SK-N-SH (cell line): Measurements from ENCODE around the gene CASS4. TPM values are rescaled to one million over a fixed set of nuclear protein-coding genes. Genes with fewer than 3 reads are reported as not detected.

Experiments used
- CTCF ChIA-PET: fragments of 300-600, 350-600 bp; formaldehyde crosslinking; extraction: SDS; loops from one replicate; lab custom pipeline; 2021; lab: Yijun Ruan, JAX
- POLR2A ChIA-PET: fragments of 350-600 bp; sonication (Branson Sonifier 250); formaldehyde crosslinking; extraction: SDS; loops from one replicate; lab custom pipeline; 2020; ENCODE audit warnings: antibody characterized with exemption, inconsistent platforms; lab: Yijun Ruan, JAX
- DNase-seq: peaks from one replicate; pipeline ENCODE4 v3.0.0; 2012
- H2AFZ ChIP-seq: fragments of 200-600 bp; sonication (generic); 2 replicates; pipeline ENCODE4 v1.8.1; 2016; ENCODE audit warnings: antibody characterized with exemption, mild to moderate bottlenecking, low read depth
- H3F3A ChIP-seq: fragments of 200-600 bp; sonication (generic); replicated peaks from 2 replicates; pipeline ENCODE3; 2016; ENCODE audit warnings: antibody characterized with exemption, mild to moderate bottlenecking; ENCODE audit not compliant: insufficient read depth
- H3K27ac ChIP-seq, 2 experiments: fragments of 200-500 bp in 1 of 2; fragments of 200-600 bp in 1 of 2; sonication (Bioruptor generic) in 1 of 2; sonication (generic), shearing (Covaris generic) in 1 of 2; 2 replicates each; pipeline versions ENCODE4 v1.5.1 to v1.6.1; 2014 to 2016; ENCODE audit warnings: low read depth in 2 of 2, inconsistent platforms in 1 of 2, low read length in 1 of 2, mild to moderate bottlenecking in 1 of 2, mixed read lengths in 1 of 2
- H3K27me3 ChIP-seq: fragments of 200-600 bp; sonication (generic), shearing (Covaris generic); 2 replicates; pipeline ENCODE4 v1.6.1; 2016; ENCODE audit warnings: mixed run types; ENCODE audit not compliant: insufficient read depth
- H3K36me3 ChIP-seq, 2 experiments: fragments of 200-500 bp in 1 of 2; fragments of 200-600 bp in 1 of 2; sonication (Bioruptor generic) in 1 of 2; sonication (generic) in 1 of 2; replicated peaks in 1 of 2; 2 replicates each; pipeline versions ENCODE3 to v1.5.1; 2014 to 2016; ENCODE audit warnings: low read length in 1 of 2, mild to moderate bottlenecking in 1 of 2; ENCODE audit not compliant: insufficient read depth in 2 of 2, control insufficient read depth in 1 of 2
- H3K4me1 ChIP-seq, 2 experiments: fragments of 200-500 bp in 1 of 2; fragments of 200-600 bp in 1 of 2; sonication (Bioruptor generic) in 1 of 2; sonication (generic), shearing (Covaris generic) in 1 of 2; 2 replicates each; pipeline versions ENCODE4 v1.5.1 to v1.6.1; 2014 to 2016; ENCODE audit warnings: low read depth in 1 of 2, low read length in 1 of 2, mixed run types in 1 of 2; ENCODE audit not compliant: insufficient read depth in 2 of 2, control insufficient read depth in 1 of 2
- H3K4me2 ChIP-seq: fragments of 200-600 bp; sonication (generic), shearing (Covaris generic); 2 replicates; pipeline ENCODE4 v1.6.1; 2017; ENCODE audit warnings: mixed run types
- H3K4me3 ChIP-seq, 2 experiments: fragments of 200-500 bp in 1 of 2; fragments of 200-600 bp in 1 of 2; sonication (Bioruptor generic) in 1 of 2; sonication (generic), shearing (Covaris generic) in 1 of 2; 2 replicates each; pipeline versions ENCODE4 v1.5.1 to v1.8.1; 2014 to 2016; ENCODE audit warnings: low read depth in 2 of 2, inconsistent platforms in 1 of 2, low read length in 1 of 2, mild to moderate bottlenecking in 1 of 2, mixed read lengths in 1 of 2, moderate library complexity in 1 of 2
- H3K79me2 ChIP-seq: fragments of 200-600 bp; sonication (generic); 2 replicates; pipeline ENCODE4 v1.8.1; 2017; ENCODE audit warnings: mild to moderate bottlenecking; ENCODE audit not compliant: insufficient read depth
- H3K9ac ChIP-seq: fragments of 200-600 bp; sonication (generic); 2 replicates; pipeline ENCODE4 v1.6.1; 2017; ENCODE audit warnings: mixed run types
- H3K9me2 ChIP-seq: fragments of 200-600 bp; sonication (generic); 2 replicates; pipeline ENCODE4 v1.6.1; 2017; ENCODE audit warnings: mixed run types
- H3K9me3 ChIP-seq: fragments of 200-600 bp; sonication (generic); 2 replicates; pipeline ENCODE4 v1.6.1; 2017; ENCODE audit warnings: mixed run types, mild to moderate bottlenecking, moderate library complexity
- H4K20me1 ChIP-seq: fragments of 200-600 bp; sonication (generic); 2 replicates; pipeline ENCODE4 v1.6.1; 2017; ENCODE audit warnings: mild to moderate bottlenecking, mixed run types; ENCODE audit not compliant: insufficient read depth
- ELF1 ChIP-seq: IDR thresholded peaks from 2 replicates; pipeline ENCODE4 v1.4.0; 2012
- EP300 ChIP-seq, 2 experiments: IDR thresholded peaks; 2 replicates each; pipeline versions ENCODE4 v1.4.0 to v1.6.1; 2012; ENCODE audit warnings: borderline replicate concordance in 1 of 2, low read depth in 1 of 2, low read length in 1 of 2
- FOXJ3 ChIP-seq: sonication (generic); formaldehyde crosslinking; IDR thresholded peaks from 2 replicates; pipeline ENCODE4 v1.5.1; 2020; ENCODE audit warnings: mild to moderate bottlenecking, missing genetic modification reagents
- MEF2A ChIP-seq: IDR thresholded peaks from 2 replicates; pipeline ENCODE4 v1.4.0; 2012; ENCODE audit warnings: low read depth, borderline replicate concordance
- RAD21 ChIP-seq: IDR thresholded peaks from 2 replicates; pipeline ENCODE4 v1.6.1; 2012; ENCODE audit warnings: mild to moderate bottlenecking, low read length
- SIN3A ChIP-seq: IDR thresholded peaks from 2 replicates; pipeline ENCODE4 v1.6.1; 2012; ENCODE audit warnings: low read depth, mild to moderate bottlenecking, low read length, moderate library complexity, borderline replicate concordance
- SMC3 ChIP-seq: IDR thresholded peaks from 2 replicates; pipeline ENCODE4 v1.6.1; 2012; ENCODE audit warnings: low read depth, low read length, improper control_type of control experiment
- YY1 ChIP-seq: IDR thresholded peaks from 2 replicates; pipeline ENCODE4 v1.4.0; 2012; ENCODE audit warnings: low read depth, mild to moderate bottlenecking
- WGBS: methylation state at CpG from one replicate; pipeline ENCODE4 v1.1.6; 2017; ENCODE audit warnings: low lambda C conversion rate; 5-methylcytosine and 5-hydroxymethylcytosine counted together
- polyA plus RNA-seq, 3 experiments: library from polyadenylated mRNA; depleted of rRNA; stranded (reverse); fragments of >200 nt; gene quantifications; 2 replicates each; pipeline ENCODE4 v1.2.3, GENCODE V29; 2012
- TF ChIP-seq, protein P1 (sequence below): IDR thresholded peaks from 2 replicates; pipeline ENCODE4 v1.6.1; 2012; ENCODE audit warnings: mild to moderate bottlenecking, low read depth, low read length, moderate library complexity
- TF ChIP-seq, protein P2 (sequence below): IDR thresholded peaks from 2 replicates; pipeline ENCODE4 v1.4.0; 2012; ENCODE audit warnings: low read depth, borderline replicate concordance
- TF ChIP-seq, protein P3 (sequence below): fragments of 200-600 bp; sonication (generic); IDR thresholded peaks from 2 replicates; pipeline ENCODE4 v1.6.1; 2017; ENCODE audit warnings: antibody characterized with exemption, mild to moderate bottlenecking, moderate library complexity

CASS4 gene
- polyA plus RNA-seq, 1 of the 3 experiments (the other 2 are of a cell fraction) = not detected

DNA sequence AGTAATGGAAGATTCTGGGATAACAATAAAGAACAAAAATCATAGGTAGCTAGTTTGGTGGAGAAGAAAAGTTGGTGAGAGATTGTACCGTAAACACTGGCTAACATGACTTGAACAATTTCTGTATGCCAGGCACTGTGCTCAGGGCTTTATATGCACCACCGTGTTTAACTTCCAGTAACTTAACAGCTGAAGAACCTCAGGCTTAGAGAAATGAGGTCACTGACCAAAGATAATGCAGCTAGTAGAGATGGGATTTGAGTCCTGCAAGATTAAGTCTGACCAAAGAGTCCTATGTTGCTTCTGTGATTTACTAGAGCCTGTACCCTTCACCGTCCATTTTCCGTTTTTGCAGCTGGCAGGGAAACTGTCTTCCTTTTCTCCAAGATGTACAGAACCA lies 16.9 kb upstream of the CASS4 start:
- Histone ChIP-seq H3K27me3 (no peaks in the 10 kb centered on the region), H3F3A (peaks cover 20% of the 10 kb centered on the region), H3K4me1 (peaks cover 13 to 14% of the 10 kb centered on the region in 2 experiments; a peak in 2 of 4 replicates), H3K36me3 (peaks cover 52 to 54% of the 10 kb centered on the region in 2 experiments), H4K20me1 (no peaks in the 10 kb centered on the region), H2AFZ (no peak overlapping the region), H3K27ac (no peak overlapping the region), H3K9me2 (no peaks in the 10 kb centered on the region), H3K9ac (no peak overlapping the region), H3K4me2 (no peak overlapping the region), H3K9me3 (no peaks in the 10 kb centered on the region), H3K4me3 (no peak overlapping the region), H3K79me2 (peaks cover 52% of the 10 kb centered on the region)
- CTCF ChIA-PET = interaction anchor here (1.5 kb wide), 1 partner anchor 68 kb away, joined by 3 read pairs; no protein-coding TSS in a partner anchor
- no peak for TF ChIP-seq FOXJ3 (CRISPR knock-in tag)
- TF ChIP-seq, protein P1, sequence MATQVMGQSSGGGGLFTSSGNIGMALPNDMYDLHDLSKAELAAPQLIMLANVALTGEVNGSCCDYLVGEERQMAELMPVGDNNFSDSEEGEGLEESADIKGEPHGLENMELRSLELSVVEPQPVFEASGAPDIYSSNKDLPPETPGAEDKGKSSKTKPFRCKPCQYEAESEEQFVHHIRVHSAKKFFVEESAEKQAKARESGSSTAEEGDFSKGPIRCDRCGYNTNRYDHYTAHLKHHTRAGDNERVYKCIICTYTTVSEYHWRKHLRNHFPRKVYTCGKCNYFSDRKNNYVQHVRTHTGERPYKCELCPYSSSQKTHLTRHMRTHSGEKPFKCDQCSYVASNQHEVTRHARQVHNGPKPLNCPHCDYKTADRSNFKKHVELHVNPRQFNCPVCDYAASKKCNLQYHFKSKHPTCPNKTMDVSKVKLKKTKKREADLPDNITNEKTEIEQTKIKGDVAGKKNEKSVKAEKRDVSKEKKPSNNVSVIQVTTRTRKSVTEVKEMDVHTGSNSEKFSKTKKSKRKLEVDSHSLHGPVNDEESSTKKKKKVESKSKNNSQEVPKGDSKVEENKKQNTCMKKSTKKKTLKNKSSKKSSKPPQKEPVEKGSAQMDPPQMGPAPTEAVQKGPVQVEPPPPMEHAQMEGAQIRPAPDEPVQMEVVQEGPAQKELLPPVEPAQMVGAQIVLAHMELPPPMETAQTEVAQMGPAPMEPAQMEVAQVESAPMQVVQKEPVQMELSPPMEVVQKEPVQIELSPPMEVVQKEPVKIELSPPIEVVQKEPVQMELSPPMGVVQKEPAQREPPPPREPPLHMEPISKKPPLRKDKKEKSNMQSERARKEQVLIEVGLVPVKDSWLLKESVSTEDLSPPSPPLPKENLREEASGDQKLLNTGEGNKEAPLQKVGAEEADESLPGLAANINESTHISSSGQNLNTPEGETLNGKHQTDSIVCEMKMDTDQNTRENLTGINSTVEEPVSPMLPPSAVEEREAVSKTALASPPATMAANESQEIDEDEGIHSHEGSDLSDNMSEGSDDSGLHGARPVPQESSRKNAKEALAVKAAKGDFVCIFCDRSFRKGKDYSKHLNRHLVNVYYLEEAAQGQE = no peak
- TF ChIP-seq MEF2A = no peak
- no peak for TF ChIP-seq YY1
- TF ChIP-seq, protein P2, sequence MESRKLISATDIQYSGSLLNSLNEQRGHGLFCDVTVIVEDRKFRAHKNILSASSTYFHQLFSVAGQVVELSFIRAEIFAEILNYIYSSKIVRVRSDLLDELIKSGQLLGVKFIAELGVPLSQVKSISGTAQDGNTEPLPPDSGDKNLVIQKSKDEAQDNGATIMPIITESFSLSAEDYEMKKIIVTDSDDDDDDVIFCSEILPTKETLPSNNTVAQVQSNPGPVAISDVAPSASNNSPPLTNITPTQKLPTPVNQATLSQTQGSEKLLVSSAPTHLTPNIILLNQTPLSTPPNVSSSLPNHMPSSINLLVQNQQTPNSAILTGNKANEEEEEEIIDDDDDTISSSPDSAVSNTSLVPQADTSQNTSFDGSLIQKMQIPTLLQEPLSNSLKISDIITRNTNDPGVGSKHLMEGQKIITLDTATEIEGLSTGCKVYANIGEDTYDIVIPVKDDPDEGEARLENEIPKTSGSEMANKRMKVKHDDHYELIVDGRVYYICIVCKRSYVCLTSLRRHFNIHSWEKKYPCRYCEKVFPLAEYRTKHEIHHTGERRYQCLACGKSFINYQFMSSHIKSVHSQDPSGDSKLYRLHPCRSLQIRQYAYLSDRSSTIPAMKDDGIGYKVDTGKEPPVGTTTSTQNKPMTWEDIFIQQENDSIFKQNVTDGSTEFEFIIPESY = no peak
- POLR2A ChIA-PET = no interaction called here
- WGBS = 94% methylated on average over 4 of the region's 4 CpGs
- DNase-seq = no peak

DNA sequence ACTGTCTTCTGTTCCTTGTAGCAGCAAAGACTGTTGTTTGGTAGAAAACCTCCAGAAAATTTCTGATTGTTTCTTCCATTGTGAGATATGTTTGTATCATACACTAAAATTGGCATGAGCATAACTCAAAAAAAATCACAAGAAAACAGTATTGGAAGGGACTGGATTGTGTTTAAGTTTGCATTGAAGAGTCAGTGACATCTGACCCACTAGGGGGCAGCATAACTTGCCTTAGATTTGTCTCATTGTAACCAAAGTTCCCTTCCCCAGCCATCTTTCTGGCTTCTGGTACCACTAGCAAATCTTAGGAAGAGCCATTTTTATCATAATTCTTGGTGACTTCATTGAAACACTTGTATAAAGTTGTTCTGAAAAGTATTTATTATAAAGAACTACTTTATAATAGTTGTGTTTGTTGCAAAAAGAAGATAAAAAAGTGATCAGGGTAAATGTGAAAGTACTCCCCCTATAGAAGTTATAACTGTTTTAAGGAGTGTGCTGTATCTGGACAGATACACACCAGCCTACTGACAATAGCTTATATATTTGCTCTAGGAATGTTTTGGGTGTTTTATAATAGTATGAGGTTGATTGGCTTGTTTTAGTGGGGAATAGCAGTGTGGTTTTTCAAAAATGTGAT lies 11.9 kb upstream of the CASS4 start:
- Histone ChIP-seq H3K9me3 (no peaks in the 10 kb centered on the region), H4K20me1 (no peaks in the 10 kb centered on the region), H3K79me2 (peaks cover 32% of the 10 kb centered on the region), H3K36me3 (peaks cover 81 to 85% of the 10 kb centered on the region in 2 experiments), H2AFZ (no peak overlapping the region), H3K4me1 (no peaks in the 10 kb centered on the region), H3K9ac (no peak overlapping the region), H3K27me3 (no peaks in the 10 kb centered on the region), H3K4me3 (peak overlapping the region in 1 of 2 experiments; percentile 38; a peak in 1 of 4 replicates), H3K4me2 (no peak overlapping the region), H3K9me2 (no peaks in the 10 kb centered on the region), H3K27ac (no peak overlapping the region; a peak in 1 of 4 replicates), H3F3A (peaks cover 22% of the 10 kb centered on the region)
- DNase-seq = peak; percentile 56
- ChIA-PET CTCF (interaction anchor here (1.0 to 2.0 kb wide), 3 partner anchors 9 to 31 kb away, joined by 4 to 5 read pairs (median 4); no protein-coding TSS in a partner anchor), POLR2A (no interaction called here)
- TF ChIP-seq ELF1 = no peak
- TF ChIP-seq, protein P3, sequence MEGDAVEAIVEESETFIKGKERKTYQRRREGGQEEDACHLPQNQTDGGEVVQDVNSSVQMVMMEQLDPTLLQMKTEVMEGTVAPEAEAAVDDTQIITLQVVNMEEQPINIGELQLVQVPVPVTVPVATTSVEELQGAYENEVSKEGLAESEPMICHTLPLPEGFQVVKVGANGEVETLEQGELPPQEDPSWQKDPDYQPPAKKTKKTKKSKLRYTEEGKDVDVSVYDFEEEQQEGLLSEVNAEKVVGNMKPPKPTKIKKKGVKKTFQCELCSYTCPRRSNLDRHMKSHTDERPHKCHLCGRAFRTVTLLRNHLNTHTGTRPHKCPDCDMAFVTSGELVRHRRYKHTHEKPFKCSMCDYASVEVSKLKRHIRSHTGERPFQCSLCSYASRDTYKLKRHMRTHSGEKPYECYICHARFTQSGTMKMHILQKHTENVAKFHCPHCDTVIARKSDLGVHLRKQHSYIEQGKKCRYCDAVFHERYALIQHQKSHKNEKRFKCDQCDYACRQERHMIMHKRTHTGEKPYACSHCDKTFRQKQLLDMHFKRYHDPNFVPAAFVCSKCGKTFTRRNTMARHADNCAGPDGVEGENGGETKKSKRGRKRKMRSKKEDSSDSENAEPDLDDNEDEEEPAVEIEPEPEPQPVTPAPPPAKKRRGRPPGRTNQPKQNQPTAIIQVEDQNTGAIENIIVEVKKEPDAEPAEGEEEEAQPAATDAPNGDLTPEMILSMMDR = peak; percentile 92
- peak; percentile 67 for TF ChIP-seq RAD21
- TF ChIP-seq EP300 (IDR thresholded peaks at IDR 0.05; ENCODE audit: borderline replicate concordance in 1 of 2, low read depth in 1 of 2, low read length in 1 of 2) = no peak
- no peak for TF ChIP-seq SIN3A
- TF ChIP-seq FOXJ3 (CRISPR knock-in tag) = no peak
- TF ChIP-seq SMC3 = peak; percentile 67
